Mesenchymal stem cell (in vitro differentiated cells and primary cell): ENCODE data around the gene C17orf50. TPM values are rescaled to one million over a fixed set of nuclear protein-coding genes. Genes with fewer than 3 reads are reported as not detected.

Source experiments
- DNase-seq: peaks from one replicate; pipeline ENCODE4 v3.0.0-alpha.2; 2013
- H2AFZ ChIP-seq: one replicate; pipeline ENCODE4 v1.6.1; 2013; ENCODE audit warnings: low read depth, mild to moderate bottlenecking, control low read depth, inconsistent platforms, low read length, moderate library complexity
- H2AK5ac ChIP-seq: 2 replicates; pipeline ENCODE4 v1.6.1; 2013; ENCODE audit warnings: low read length, moderate library complexity, mild to moderate bottlenecking, inconsistent platforms; ENCODE audit not compliant: severe bottlenecking
- H2BK120ac ChIP-seq: one replicate; pipeline ENCODE4 v1.6.1; 2013; ENCODE audit warnings: low read depth, mild to moderate bottlenecking, inconsistent platforms, low read length, moderate library complexity
- H2BK12ac ChIP-seq, 2 experiments: one replicate each; pipeline ENCODE4 v1.6.1; 2013; ENCODE audit warnings: inconsistent platforms in 2 of 2, low read length in 2 of 2, mild to moderate bottlenecking in 2 of 2, moderate library complexity in 2 of 2, control low read depth in 1 of 2
- H2BK15ac ChIP-seq: one replicate; pipeline ENCODE4 v1.6.1; 2013; ENCODE audit warnings: mild to moderate bottlenecking, low read depth, inconsistent platforms; ENCODE audit not compliant: poor library complexity, severe bottlenecking
- H2BK5ac ChIP-seq: 2 replicates; pipeline ENCODE4 v1.6.1; 2013; ENCODE audit warnings: low read depth, mild to moderate bottlenecking, low read length, control low read depth, inconsistent platforms; ENCODE audit not compliant: poor library complexity, severe bottlenecking
- H3K14ac ChIP-seq, 2 experiments: one replicate each; pipeline ENCODE4 v1.6.1; 2013; ENCODE audit warnings: inconsistent platforms in 2 of 2, low read length in 2 of 2, control low read depth in 1 of 2, mild to moderate bottlenecking in 1 of 2, moderate library complexity in 1 of 2
- H3K18ac ChIP-seq, 2 experiments: one replicate each; pipeline ENCODE4 v1.6.1; 2013; ENCODE audit warnings: inconsistent platforms in 2 of 2, low read length in 2 of 2, control low read depth in 1 of 2, low read depth in 1 of 2, mild to moderate bottlenecking in 1 of 2
- H3K23ac ChIP-seq, 2 experiments: one replicate each; pipeline ENCODE4 v1.6.1; 2013; ENCODE audit warnings: inconsistent platforms in 2 of 2, low read length in 2 of 2, mild to moderate bottlenecking in 2 of 2, moderate library complexity in 2 of 2, control low read depth in 1 of 2
- H3K27ac ChIP-seq: 2 replicates; pipeline ENCODE4 v1.5.1; 2013; ENCODE audit warnings: mild to moderate bottlenecking, moderate library complexity, low read length, control low read depth, inconsistent platforms; ENCODE audit not compliant: poor library complexity, severe bottlenecking
- H3K27me3 ChIP-seq, 2 experiments: 2 replicates each; pipeline versions ENCODE4 v1.6.1 to v1.7.0; 2013; ENCODE audit warnings: low read length in 2 of 2, mild to moderate bottlenecking in 2 of 2, moderate library complexity in 2 of 2, control low read depth in 1 of 2, inconsistent platforms in 1 of 2; ENCODE audit not compliant: control insufficient read depth in 1 of 2, insufficient read depth in 1 of 2
- H3K36me3 ChIP-seq, 2 experiments: 2 replicates each; pipeline versions ENCODE4 v1.6.1 to v1.7.0; 2013; ENCODE audit warnings: low read length in 2 of 2, control low read depth in 1 of 2, inconsistent platforms in 1 of 2, low read depth in 1 of 2, mild to moderate bottlenecking in 1 of 2; ENCODE audit not compliant: insufficient read depth in 2 of 2, control insufficient read depth in 1 of 2
- H3K4ac ChIP-seq, 2 experiments: one replicate each; pipeline ENCODE4 v1.6.1; 2013; ENCODE audit warnings: inconsistent platforms in 2 of 2, low read length in 2 of 2, mild to moderate bottlenecking in 2 of 2, moderate library complexity in 2 of 2, control low read depth in 1 of 2, low read depth in 1 of 2
- H3K4me1 ChIP-seq: 2 replicates; pipeline ENCODE4 v1.6.1; 2013; ENCODE audit warnings: low read depth, low read length, control low read depth; ENCODE audit not compliant: control insufficient read depth, insufficient read depth
- H3K4me2 ChIP-seq: 2 replicates; pipeline ENCODE4 v1.6.1; 2013; ENCODE audit warnings: low read length, mild to moderate bottlenecking, inconsistent platforms; ENCODE audit not compliant: poor library complexity, severe bottlenecking
- H3K4me3 ChIP-seq, 2 experiments: 2 replicates each; pipeline versions ENCODE4 v1.5.1 to v1.7.0; 2013; ENCODE audit warnings: low read length in 2 of 2, mild to moderate bottlenecking in 2 of 2, control low read depth in 1 of 2, low read depth in 1 of 2; ENCODE audit not compliant: insufficient read depth in 1 of 2
- H3K79me1 ChIP-seq: replicated peaks from 2 replicates; pipeline ENCODE4 v1.6.1; 2013; ENCODE audit warnings: mild to moderate bottlenecking, control low read depth, low read length, inconsistent platforms; ENCODE audit not compliant: poor library complexity, severe bottlenecking
- H3K9ac ChIP-seq: 2 replicates; pipeline ENCODE4 v1.7.0; 2013; ENCODE audit warnings: mild to moderate bottlenecking, low read length, moderate library complexity
- H3K9me3 ChIP-seq: 2 replicates; pipeline ENCODE4 v1.7.0; 2013; ENCODE audit warnings: mild to moderate bottlenecking, low read length; ENCODE audit not compliant: control insufficient read depth
- H4K8ac ChIP-seq: one replicate; pipeline ENCODE4 v1.6.1; 2013; ENCODE audit warnings: inconsistent platforms, mild to moderate bottlenecking, low read length, moderate library complexity
- H4K91ac ChIP-seq: one replicate; pipeline ENCODE4 v1.6.1; 2013; ENCODE audit warnings: mild to moderate bottlenecking, low read length, inconsistent platforms
- whole genome bisulfite sequencing: methylation state at CpG from one replicate; pipeline ENCODE4 v1.1.7; 2013; ENCODE audit warnings: mixed read lengths; 5-methylcytosine and 5-hydroxymethylcytosine counted together
- polyA plus RNA-seq, 2 experiments: library from polyadenylated mRNA; stranded (reverse); fragments of 200-250 nt; gene quantifications; one replicate each; pipeline ENCODE4 v1.2.3, GENCODE V29; 2013

The C17orf50 gene
- polyA plus RNA-seq (2013, experiment 1 of 2): not detected
- polyA plus RNA-seq (2013, experiment 2 of 2): not detected

DNA sequence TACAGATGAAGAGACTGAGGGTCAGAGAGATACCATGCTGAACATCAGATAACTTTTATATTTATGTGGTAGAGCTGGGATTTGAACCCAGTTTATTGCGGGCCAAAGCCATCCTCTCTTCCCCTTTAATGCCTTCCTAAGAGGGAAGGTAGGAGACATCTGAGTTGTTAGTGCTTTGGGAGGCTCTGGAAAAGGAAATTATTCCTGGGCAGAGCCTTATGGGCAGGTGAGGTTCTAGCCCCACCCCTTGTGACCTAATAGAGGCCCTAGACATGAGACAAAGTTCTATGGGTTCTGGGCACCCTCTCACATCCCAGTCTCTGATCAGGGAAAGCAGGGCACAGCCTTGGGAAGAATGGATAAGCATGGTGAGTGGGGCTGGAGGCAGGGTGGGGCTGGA lies at the start of gene C17orf50:
TSS of gene C17orf50 (plus strand) at position 301 of the 400 bp plus-strand sequence. CDS start at position 356, 55 bp downstream.
- Histone ChIP-seq H2AK5ac (no peak within 1 kb of the TSS), H4K91ac (no peak within 1 kb of the TSS), H4K8ac (no peak within 1 kb of the TSS)

DNA sequence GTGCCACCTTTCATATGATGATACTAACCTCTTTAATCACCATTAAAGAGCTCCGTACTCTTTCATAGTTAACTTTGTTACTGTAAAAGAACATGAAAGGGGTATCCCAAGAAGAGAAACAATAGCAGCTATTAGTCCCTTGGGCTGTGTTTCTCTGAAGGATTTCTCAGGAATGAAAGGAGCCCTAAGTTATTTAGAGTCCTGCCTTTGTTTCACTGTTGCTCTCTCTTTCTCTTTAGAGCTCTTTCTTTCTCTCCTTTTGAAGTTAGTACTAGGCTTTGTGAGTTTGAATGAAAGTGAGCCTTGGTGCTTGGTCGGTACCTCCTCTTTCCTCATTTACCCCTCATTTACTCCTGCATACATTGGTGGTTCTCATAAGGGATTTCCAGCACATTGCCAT lies 49.7 kb upstream of the C17orf50 start:
- no peak overlapping the region for H3K9ac ChIP-seq
- no peak overlapping the region for H3K4me2 ChIP-seq
- no peak overlapping the region for H2AK5ac ChIP-seq
- H3K4ac ChIP-seq: no peak overlapping the region
- no peaks in the 10 kb centered on the region for H3K27me3 ChIP-seq
- H3K4me3 ChIP-seq: no peak overlapping the region
- H2BK15ac ChIP-seq: no peak overlapping the region
- WGBS: 100% methylated on average over 1 of the region's 2 CpGs
- no peak overlapping the region for H3K27ac ChIP-seq
- H2BK5ac ChIP-seq: no peak overlapping the region
- H3K9me3 ChIP-seq: no peaks in the 10 kb centered on the region
- no peak overlapping the region for H4K91ac ChIP-seq
- no peak overlapping the region for H3K23ac ChIP-seq
- DNase-seq: no peak
- no peak overlapping the region for H3K14ac ChIP-seq
- peaks cover 2% of the 10 kb centered on the region for H3K4me1 ChIP-seq
- no peak overlapping the region for H2AFZ ChIP-seq
- H2BK120ac ChIP-seq: no peak overlapping the region
- peaks cover 4 to 54% of the 10 kb centered on the region in 2 experiments for H3K36me3 ChIP-seq
- peaks cover 23% of the 10 kb centered on the region for H3K79me1 ChIP-seq
- H2BK12ac ChIP-seq: peak overlapping the region in 1 of 2 experiments; percentile 83
- H3K18ac ChIP-seq: no peak overlapping the region
- H4K8ac ChIP-seq: no peak overlapping the region

More for the DNA sequence above, at the start of gene C17orf50:
- H3K36me3 ChIP-seq: no peaks in the 10 kb centered on the region
- H2BK12ac ChIP-seq: no peak within 1 kb of the TSS
- H3K18ac ChIP-seq: no peak within 1 kb of the TSS
- no peak within 1 kb of the TSS for H3K23ac ChIP-seq
- H3K79me1 ChIP-seq: no peaks in the 10 kb centered on the region
- no peak within 1 kb of the TSS for H3K14ac ChIP-seq
- H3K4ac ChIP-seq: no peak within 1 kb of the TSS
- H2BK5ac ChIP-seq: no peak within 1 kb of the TSS
- peaks cover 15% of the 10 kb centered on the region for H3K4me1 ChIP-seq
- no peak within 1 kb of the TSS for H3K9ac ChIP-seq
- H2BK120ac ChIP-seq: no peak within 1 kb of the TSS
- no peak for DNase-seq
- no peak within 1 kb of the TSS for H3K4me2 ChIP-seq
- H3K27ac ChIP-seq: no peak within 1 kb of the TSS
- H3K9me3 ChIP-seq: no peaks in the 10 kb centered on the region
- H3K4me3 ChIP-seq: no peak within 1 kb of the TSS
- H2BK15ac ChIP-seq: no peak within 1 kb of the TSS
- H3K27me3 ChIP-seq: peaks cover 12 to 57% of the 10 kb centered on the region in 2 experiments
- no peak within 1 kb of the TSS for H2AFZ ChIP-seq
- WGBS: no CpG with 5 or more reads among the region's 1 CpG

DNA sequence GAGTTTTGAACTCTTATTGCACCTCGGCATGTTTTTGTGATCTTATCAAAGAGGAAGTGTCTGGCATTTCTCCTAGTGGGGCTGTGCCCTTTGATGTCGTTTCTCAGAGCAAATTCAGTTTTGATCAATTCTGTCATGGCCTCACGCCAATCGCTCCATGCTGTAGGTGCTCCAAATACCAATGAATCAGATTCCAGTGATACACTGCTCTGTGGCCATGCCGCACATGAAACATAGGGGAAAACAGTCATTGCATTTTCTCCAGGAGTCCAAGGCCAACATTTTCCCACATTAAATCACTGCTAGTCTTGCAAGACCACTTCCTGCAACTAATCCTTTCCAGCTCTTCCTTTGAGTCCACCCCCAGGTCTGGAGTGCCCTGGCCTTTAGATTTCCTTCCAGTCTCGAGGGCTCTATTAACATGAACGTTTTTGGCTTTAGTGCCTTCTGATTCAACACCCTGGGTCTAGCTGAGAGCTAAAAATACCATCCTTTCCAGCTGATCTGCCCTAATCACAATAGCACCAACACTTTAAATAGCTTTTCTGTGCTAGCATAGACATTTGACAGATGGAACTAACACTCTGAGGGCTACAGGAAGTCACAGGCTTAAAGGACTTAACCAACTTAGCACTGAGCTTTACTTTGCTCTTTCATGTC lies 47.5 kb upstream of the C17orf50 start:
- no peak overlapping the region for H4K8ac ChIP-seq
- no peaks in the 10 kb centered on the region for H3K9me3 ChIP-seq
- no peak overlapping the region for H2BK15ac ChIP-seq
- no peak overlapping the region for H3K27ac ChIP-seq
- no peak overlapping the region for H2AK5ac ChIP-seq
- peaks cover 2% of the 10 kb centered on the region for H3K4me1 ChIP-seq
- no peak overlapping the region for H2BK12ac ChIP-seq
- H3K4me2 ChIP-seq: no peak overlapping the region
- H3K23ac ChIP-seq: no peak overlapping the region
- peaks cover 18% of the 10 kb centered on the region for H3K79me1 ChIP-seq
- no peak overlapping the region for H2AFZ ChIP-seq
- no peak overlapping the region for H3K14ac ChIP-seq
- no peak overlapping the region for H4K91ac ChIP-seq
- peak overlapping the region in 1 of 2 experiments; percentile 58 for H3K18ac ChIP-seq
- peak overlapping the region in 1 of 2 experiments; percentile 12 for H3K4me3 ChIP-seq
- no peak overlapping the region for H3K4ac ChIP-seq
- H2BK120ac ChIP-seq: no peak overlapping the region
- no peaks in the 10 kb centered on the region for H3K27me3 ChIP-seq
- peak; percentile 99 for DNase-seq
- H3K9ac ChIP-seq: peak overlapping the region; percentile 40
- under 1% methylated on average over 7 of the region's 7 CpGs for WGBS
- no peak overlapping the region for H2BK5ac ChIP-seq
- H3K36me3 ChIP-seq: peaks cover 4 to 70% of the 10 kb centered on the region in 2 experiments

DNA sequence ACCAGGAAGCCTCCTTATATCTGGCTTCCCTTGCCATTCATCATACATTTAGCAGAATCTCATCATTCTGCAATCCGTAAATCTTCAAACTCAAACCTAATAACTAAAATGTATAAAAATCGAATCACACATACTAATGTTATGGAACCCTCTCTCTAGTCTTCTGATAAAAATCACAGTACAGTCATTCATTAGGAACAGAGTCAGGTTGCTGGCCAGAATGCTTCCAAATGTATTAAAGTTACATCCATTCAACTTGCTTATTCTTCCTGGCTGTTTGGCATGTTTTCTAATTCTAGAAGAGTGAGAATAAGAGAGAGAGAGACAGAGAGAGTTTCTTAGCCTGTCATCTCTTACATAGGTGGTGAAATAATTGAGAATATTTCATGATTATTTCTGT lies 45.7 kb upstream of the C17orf50 start:
- no peak overlapping the region for H2BK12ac ChIP-seq
- no peak overlapping the region for H3K23ac ChIP-seq
- H4K8ac ChIP-seq: no peak overlapping the region
- no peak overlapping the region for H3K4me2 ChIP-seq
- H3K4ac ChIP-seq: no peak overlapping the region
- H4K91ac ChIP-seq: no peak overlapping the region
- H2BK120ac ChIP-seq: no peak overlapping the region
- H3K9me3 ChIP-seq: no peaks in the 10 kb centered on the region
- H3K4me3 ChIP-seq: no peak overlapping the region
- H2AK5ac ChIP-seq: no peak overlapping the region
- H3K27me3 ChIP-seq: no peaks in the 10 kb centered on the region
- DNase-seq: no peak
- peaks cover 4 to 75% of the 10 kb centered on the region in 2 experiments for H3K36me3 ChIP-seq
- no peak overlapping the region for H2BK15ac ChIP-seq
- no peak overlapping the region for H3K27ac ChIP-seq
- H3K4me1 ChIP-seq: no peaks in the 10 kb centered on the region
- H3K79me1 ChIP-seq: peaks cover 14% of the 10 kb centered on the region
- H2BK5ac ChIP-seq: no peak overlapping the region
- no peak overlapping the region for H3K18ac ChIP-seq
- 85% methylated on average over 2 of the region's 2 CpGs for WGBS
- H2AFZ ChIP-seq: no peak overlapping the region
- no peak overlapping the region for H3K14ac ChIP-seq
- no peak overlapping the region for H3K9ac ChIP-seq
